Endometrium (tissue), 2 donors: Measurements from ENCODE around the gene TPPP2.

Experiments used
- FAIRE-seq: peaks from 2 replicates; lab custom pipeline; 2012; peaks lifted over from hg19 to GRCh38; lab: Jason Lieb, UNC
- donor health status: control.
- donor health status: control.

TPPP2 gene

DNA sequence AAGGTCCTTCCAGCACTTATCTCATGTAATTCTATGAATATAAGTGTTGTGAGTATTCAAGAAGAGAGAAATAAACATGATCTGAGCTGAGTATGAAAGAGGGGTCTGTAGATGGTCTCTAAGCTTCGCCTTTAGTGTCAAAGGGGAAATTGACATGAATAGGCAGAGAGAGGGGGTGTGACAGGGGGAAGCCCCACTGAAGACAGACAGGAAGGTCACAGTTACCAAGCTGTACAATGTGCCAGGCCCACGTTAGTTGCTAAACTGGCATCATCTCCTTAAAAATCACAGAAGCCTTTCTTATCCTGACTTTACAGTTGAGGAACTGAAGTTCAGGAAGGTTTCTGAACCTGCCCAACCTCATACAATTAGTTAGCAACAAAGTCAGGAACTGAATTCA lies 47.7 kb downstream of the TPPP2 start:
- no peak for FAIRE-seq

DNA sequence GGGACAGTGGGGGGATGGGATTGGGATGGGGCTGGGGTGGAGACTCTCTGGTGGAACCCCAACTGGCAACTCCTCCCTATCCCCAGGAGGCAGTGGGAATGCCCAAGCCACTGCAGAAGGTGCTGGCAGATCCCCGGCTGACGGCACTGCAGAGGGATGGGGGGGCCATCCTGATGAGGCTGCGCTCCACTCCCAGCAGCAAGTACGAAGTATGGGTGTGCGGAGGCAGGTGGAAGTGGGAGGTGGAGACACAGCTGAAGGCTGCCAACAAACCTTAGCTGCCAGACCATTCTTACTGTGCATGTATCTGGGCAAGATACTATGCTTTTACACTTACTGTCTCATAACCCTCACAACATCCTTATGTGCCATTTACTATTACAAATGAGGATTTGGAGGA lies 48.3 kb downstream of the TPPP2 start:
- FAIRE-seq = no peak

- FAIRE-seq = no peak
Observed at GRCh38 chr14:21078726-21079125, 48.7 kb downstream of the TPPP2 start.

- FAIRE-seq = no peak
Observed at GRCh38 chr14:21081521-21082142, 51.6 kb downstream of the TPPP2 start.
